HPDE6-E6E7 (cell line): ENCODE measurements around the gene ZNF124.
"Not testable (repeated sequence)": the region's sequence is repeated elsewhere in the genome, so short reads cannot be mapped to it uniquely, and the experiment has no call there.

Experiments
- DNase-seq: peaks from one replicate; pipeline ENCODE4 v3.0.0; 2011; ENCODE audit warnings: missing footprints; ENCODE audit errors: extremely low spot score

ZNF124 gene

DNA sequence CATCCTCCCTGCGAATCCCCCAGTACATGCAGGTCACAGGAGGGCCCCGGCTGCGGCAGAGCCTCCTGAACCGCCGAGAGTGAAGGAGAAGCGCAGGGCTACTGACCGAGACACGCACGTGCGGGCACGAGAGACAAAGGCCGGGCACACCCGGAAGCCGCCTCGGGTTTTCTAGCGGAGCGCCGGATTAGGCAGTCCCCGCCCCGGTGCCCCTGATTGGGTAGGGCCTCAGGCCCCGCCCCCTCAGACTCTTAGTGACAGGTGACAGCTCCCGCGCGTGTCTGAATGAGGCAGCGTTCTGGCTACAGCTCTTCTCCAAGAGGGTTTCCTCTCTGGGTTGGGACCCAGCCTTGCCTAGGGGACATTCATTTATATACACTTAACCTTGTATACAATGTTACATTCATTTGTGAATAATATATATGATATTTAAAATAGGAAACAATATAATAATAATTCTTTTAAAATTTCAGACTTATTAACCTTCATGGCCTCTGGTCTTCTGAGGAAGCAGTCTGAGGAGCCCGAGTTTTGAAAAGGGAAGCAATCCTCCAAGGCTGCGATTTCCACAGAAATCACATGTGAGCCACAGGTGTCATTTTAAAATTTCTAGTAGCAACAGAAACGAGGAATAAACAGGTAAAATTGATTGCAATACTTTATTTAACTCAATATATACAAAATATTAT, at the start of gene ZNF124:
Gene ZNF124, minus strand, starts transcription at position 146 of the 689 bp plus-strand sequence. Its CDS starts 143 bp downstream, at position 3.
- DNase-seq: not testable (repeated sequence)

DNA sequence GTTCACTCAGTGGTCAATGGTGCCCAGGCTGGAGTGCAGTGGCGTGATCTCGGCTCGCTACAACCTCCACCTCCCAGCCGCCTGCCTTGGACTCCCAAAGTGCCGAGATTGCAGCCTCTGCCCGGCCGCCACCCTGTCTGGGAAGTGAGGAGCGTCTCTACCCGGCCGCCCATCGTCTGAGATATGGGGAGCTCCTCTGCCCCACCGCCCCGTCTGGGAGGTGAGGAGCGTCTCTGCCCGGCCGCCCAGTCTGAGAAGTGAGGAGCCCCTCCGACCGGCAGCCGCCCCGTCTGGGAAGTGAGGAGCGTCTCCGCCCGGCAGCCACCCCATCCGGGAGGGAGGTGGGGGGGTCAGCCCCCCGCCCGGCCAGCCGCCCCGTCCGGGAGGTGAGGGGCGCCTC, 48.5 kb upstream of the ZNF124 start:
- not testable (repeated sequence) for DNase-seq

DNA sequence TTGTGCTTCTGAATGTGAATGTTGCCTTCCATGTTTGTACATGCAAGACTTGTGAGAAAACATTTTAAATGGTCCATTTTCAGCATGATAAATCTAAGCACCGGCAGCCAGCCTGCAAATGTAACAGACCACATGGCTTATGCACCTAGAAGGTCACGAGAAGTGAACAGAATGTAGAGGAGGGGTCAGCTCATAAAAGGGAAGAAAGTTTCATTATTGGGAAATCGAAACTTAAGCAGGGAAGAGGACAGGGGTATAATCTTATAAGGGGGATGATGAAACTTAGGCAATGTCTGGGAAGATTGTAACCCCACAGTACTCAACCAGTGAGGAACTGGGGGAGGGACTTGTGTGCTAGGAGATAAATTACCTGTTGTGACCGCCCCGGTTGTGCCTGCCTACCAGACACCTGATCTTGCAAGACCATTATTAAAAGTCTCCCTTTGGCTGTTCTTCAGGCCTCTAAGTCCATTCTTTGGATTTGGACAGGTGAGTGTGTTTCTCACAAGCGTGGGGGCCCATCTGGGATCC, 46.4 kb upstream of the ZNF124 start:
- DNase-seq: no peak

DNA sequence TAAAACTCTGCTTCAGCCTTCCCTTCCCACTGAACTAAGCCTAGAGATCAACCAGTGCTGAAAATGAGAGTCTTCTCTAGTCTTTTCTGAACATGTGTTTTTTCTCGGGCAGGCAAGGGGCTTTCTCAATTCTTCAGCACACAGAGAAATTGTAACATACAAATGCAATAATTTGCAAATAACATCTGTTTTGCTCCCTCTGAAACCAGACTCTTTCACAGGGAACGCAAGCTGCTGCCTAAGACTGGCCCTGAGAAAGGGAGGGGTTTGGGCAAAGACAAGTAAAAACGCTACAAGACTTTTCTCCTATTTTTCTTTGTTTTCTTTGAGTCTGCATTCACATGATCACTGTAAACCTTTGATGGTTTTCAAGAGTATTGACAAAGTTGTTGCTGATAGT, 44.4 kb upstream of the ZNF124 start:
- DNase-seq: no peak

DNA sequence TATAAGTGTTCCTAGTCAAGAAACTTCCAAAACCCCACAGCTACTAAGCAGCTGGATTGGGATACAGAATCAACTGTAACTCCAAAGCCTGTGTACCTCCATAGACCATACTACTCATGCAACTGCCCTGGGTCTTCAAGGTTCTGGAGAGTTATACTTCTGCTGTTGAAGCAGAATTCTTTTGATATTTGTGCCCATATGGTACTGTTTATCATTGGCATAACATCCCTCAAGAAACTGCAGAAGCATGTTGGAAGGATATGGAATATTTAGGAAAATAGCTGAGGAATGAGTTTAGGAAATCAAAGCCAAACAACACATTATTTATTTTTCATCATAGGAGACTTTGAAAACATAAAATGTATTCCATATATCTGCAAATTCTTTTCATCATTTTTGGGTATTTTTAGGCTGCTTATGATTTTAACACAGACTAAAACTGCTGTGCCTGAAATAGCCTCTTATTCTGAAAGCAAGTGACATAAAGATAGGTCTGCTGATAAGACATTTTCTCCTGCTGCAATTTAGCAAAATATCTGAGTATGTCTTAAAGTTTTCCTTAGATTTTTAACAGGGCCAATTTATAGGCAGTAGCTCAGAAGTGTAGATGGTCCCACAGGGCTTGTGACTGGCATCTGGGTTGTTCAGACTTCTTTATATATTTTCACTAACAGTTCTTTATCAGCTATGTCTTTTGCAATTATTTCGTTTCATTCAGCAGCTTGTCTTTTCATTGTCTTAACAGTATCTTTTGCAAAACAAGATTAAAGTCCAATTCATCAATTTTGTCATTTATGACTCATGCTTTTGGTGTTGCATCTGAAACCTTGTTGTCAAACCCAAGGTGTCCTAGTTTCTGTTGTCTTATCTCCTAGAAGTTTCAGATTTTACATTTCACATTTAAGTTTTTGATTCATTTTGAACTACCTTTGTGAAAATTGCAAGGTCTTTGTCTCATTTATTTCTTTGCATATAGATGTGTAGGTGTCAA, 41.1 kb upstream of the ZNF124 start:
- DNase-seq: no peak

DNA sequence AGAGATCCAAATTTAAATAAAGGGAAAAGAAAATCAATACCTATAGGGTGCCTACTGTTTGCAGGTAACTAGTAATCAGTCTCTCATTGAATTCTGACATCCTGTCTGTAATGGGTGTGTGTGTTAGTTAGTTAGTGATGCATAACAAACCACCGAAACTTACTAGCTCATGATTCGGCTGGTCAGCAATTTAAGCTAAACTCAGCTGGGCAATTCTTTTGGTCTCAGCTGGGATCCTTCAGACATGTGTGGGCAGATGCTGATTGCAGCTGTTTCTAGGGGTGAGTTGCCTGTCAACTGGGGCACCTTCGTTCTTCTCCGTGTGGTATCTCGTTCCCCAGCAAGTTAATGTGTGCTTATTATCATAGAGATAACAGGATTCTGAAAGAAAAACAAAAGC, 40.2 kb upstream of the ZNF124 start:
- no peak for DNase-seq

DNA sequence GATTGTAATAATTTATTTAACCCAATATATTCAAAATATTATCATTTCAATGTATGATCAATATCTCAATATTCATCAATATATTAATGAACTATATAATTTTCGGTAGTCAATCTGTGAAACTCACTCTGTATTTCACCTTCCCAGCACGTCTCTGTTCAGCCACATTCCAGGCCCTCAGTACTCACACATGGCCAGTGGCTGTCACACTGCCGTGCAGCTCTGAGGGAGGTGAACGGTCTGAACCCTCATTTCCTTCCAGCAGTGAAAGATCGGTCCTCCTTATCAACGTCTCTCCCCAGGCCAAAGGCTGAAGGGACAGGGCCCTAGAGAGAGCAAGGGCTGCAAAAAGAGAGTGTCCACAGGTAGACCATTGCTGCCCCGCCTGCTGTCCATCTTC, 39.5 kb upstream of the ZNF124 start:
- no peak for DNase-seq

DNA sequence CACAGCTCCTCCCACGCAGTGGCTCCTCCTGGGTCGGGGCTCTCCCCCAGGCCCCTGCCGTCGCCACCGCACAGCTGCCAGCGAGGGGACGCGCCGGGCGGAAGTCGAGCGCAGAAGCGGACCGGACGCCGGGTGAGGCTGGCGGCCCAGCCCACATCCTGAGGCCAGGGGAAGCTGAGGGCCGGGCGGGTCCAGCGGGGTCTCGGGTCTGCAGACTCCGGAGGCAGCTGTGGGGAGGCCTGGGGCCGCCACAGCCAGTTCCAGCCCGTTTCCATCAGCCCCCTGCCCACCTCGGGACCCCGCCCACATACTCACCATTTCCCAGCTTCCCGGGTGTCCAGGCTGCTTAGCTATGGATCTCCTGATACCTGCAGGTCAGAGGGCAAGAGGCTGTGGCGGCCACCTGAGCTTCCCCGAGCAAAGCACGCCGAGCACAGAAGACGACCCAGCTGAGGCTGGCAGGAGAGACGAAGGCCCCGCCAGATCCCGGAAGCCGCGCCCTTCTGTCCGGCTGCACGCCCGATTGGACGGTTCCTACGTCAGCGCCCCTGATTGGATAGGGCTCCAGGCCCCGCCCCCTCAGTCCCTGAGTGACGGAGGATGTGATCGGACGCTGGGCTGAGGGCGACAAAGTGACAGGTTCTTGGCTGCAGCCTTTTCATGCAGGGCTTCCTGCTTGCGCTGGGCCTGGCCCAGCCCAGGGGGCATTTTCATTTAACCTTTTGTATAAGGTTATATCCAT, 38.7 kb upstream of the ZNF124 start:
- peak; percentile 96 for DNase-seq

DNA sequence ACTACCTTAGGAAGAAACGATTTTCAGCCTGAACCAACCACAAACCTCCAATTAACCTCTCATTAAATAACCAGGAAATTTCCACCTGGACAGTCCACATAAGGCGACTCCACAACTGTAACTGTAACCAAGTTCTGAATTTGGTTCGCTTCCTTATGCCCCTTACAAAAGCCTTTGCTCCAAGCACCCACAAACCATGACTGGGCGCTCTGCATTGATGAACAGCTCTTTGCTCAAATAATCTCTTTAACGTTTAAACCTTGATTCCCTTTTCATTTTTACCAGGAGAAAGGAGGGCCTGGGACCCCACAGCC, 38.2 kb upstream of the ZNF124 start:
- no peak for DNase-seq

DNA sequence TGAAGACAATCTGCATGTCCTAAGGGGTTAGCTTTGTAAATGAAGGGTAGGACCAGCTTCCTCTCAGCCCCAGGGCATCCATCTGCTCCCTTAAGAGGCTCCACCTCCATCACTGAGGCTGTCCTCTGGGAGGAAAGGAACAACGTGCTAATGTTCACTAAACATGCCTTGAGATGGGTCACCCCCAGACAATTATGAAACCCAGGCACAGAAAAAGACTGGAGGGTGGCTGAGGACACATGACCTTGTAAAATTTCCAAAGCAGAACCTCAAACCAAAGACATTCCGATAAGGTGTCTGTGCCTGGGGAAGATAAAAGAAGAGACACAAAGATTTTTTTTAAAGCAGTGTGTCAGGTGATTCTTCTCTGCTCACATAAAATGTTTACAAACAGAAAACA, 37.6 kb upstream of the ZNF124 start:
- DNase-seq: no peak

DNA sequence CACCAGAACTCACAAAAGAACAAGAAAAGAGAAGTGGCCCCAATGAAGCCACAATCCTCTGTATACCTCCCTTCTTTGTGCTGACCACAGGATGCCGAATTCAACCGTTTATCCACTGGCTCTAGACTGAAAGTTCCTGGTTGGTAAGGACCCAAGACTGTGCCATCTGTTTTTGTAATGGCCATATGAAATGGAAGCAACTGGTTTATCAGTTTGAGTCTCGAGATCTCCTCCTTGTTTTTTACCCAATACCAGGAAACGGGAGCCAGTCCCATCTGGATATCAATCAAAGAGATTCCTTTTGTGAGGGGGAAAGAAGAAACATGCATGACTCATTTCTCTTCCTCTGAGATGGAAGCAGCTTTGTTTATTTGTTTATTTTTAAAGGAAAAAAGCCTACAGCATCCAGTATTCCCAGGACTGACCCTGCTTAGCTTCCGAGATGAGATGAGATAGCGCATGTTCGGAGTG, 32.4 kb upstream of the ZNF124 start:
- no peak for DNase-seq

DNA sequence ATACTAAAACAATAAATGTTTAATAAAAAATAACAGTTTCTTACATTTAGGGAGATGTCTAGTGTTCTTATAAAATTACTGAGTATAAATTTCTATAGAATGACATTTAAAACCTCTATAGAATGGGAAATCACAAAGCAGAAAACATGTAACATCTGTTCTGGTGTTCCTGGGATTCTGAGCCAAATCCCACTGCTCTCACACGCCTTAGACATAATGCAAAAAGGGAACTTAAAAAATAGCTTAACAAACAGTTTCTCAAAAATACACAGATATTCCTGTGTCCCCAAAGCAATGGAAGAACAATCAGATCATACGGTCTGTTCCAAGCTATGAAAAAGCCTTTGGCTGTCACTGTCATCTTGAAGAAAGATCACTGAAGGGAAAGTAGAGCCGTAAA, 27.0 kb upstream of the ZNF124 start:
- DNase-seq: no peak

DNA sequence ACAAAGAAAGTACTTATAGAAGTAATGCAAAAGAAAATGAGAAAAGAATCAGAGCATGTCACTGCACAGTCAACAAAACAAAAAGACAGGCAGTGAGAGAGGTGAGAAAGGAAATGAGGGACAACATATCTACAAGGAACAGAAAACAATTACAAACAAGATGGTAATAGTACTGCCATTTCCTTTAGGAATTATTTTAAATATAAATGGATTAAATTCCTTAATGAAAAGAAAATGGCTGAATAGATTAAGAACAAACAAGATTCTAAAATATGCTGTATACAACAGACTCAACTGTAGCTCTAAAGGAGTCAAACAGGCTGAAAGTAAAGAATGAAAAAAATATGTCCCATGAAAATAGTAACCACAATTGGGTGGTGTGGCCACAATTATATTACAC, 22.1 kb upstream of the ZNF124 start:
- DNase-seq: no peak

DNA sequence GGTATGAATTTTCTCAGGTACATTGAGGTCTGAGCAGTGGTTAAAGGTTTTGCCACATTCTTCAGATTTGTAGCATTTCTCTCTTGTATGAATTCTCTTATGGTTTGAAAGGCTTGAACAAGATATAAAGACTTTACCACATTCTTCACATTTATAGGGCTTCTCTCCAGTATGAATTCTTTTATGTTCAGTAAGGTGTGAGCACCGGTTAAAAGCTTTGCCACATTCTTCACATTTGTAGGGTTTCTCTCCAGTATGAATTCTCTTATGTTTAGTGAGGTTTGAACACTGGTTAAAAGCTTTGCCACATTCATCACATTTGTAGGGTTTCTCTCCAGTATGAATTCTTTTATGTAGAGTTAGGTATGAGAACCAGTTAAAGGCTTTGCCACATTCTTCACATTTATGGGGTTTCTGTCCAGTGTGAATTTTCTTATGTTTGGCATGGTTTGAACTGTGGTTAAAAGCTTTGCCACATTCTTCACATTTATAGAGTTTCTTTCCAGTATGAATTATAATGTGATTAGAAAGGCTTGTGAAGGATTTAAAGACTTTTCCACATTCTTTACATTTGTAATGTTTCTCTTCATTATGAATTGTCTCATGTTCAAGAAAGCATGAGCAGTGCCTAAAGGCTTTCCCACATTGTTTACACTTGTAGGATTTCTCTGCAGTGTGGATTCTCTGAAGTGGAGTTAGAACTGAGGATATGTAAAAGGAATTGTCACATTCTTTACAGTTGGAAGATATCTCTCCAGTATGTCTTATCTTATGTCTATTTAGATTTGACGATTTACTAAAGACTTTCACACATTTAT, 18.4 kb upstream of the ZNF124 start:
- no peak for DNase-seq

DNA sequence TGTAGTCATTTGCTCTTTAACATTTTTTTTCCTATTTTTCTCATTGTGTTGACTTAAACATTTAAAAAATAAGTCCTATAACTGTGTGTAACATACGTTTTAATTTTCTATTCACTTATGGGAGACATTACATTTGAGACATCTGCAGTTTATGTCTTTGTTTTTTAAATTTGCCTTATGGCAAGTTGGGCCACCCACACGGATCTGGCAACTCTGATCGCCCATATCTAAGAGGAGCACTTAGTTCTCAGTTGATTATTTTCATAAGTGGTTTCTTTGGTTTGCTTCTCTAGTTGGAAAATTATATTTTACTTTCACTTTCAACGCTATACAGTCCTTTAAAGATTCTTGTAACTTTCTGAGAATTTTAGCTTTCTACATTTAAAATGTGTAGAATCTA, 13.8 kb upstream of the ZNF124 start:
- DNase-seq: no peak

DNA sequence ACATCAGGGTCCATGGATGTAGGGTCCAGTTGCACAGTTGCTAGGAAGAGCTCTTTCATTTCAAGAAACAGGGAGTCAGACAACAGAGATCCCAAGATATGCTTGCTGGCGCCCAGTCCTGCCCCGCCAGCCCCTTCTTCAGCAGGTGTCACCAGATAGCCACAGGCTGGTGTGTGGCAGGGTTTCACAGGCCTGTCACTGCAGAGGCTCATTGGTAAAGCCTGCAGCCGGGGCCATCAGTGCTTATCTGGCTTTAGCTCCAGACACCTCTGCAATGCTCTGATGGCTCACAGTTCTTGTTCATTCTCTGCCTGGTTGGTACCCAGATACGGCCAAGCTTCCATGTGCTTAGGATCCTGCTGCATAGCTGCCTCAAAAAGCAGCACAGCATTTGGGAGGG, 12.4 kb upstream of the ZNF124 start:
- no peak for DNase-seq

DNA sequence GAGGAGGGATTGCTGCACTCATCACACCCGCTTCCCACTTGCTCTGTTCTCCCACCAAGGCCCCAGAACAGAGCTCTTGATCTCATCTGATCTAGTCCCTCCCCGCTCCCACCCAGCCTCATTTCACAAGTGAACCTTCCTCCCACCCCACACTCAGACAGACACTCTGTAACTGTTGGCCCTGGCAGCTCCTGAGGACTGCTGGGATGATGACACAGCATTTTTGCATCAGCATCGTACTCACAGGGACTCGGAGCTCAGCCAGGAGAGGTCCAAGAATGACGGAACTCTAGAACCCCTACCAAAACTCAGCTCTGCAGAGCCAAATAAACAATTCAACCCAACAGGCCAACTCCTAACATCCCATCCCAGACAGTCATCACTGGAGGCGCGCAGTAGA, 11.2 kb upstream of the ZNF124 start:
- DNase-seq: no peak

DNA sequence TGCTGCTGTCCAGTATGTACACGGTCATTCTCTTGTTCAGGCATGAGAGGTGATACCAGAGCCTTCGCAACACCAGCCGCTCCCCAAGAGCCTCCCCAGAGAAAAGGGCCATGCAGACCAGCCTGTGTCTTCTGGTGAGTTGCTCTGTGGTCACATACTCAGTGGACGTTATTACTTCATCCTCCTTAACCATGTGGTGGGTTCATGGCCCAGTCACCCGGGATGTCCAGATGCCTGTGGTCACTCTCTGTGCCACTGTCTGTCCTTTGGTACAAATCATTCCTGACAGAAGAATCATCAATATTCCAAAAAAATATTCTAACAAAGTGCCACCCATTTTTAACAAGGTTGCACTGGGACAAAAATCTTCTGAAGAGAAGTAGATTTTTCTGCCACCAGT, 8.8 kb upstream of the ZNF124 start:
- no peak for DNase-seq

DNA sequence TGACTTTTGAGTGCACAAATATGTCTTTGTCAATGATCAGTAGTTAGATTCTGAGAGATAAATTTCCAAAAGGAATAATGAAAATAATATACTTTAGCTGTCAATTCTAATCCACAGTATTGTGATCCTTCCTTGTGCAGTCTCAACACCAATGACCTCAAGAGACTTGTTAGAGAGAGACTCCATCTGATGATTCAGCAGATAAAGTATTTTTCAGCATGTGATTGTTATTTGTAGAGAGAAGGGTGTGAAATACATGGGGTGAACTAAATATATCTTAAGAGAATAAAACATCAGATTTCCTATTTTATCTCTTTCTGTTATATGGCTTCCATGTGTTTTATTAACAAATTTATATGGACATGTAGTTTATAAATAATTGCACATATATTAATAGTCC, 5.9 kb upstream of the ZNF124 start:
- no peak for DNase-seq

DNA sequence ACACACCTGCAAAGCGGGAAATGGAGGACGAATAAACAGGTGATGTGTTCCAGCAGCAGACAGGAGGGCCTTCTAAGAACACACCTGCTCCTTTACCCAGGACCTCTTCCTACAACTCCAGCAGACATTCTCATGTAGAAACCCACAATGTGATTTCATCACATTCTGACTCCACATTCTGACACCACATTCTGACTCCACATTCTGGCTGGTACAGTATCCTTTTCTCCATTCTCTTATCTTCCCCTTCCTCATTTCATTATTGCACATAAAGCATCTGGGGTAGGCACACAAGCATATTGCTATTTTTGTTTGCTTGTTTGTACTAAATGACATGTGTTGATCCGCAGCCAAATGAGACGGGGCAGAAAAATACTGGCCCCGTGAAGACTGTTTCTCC, 3.6 kb upstream of the ZNF124 start:
- no peak for DNase-seq

DNA sequence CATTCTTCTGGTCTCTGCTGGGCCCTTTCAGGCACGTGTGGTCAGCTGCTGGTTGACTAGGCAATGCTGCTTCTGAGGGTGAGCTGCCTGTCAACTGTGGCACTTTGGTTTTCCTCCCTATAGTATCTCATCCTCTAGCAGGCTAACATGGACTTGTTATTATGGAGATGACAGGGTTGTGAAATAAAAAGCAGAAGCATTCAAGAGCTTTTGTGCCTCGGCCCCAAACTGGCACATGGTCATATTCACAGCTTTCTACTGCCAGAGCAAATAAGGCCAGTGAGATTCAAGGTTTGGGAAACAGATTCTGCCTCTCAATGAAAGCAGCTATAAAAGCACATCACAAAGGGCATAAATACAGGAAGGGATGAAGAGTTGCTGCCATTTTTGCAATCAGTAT, 1.6 kb upstream of the ZNF124 start:
- DNase-seq: no peak
